Left ventricle myocardium superior (tissue), 1 donor: ENCODE data around the gene DNAJC8. TPM values are rescaled to one million over a fixed set of nuclear protein-coding genes. Genes with fewer than 3 reads are reported as not detected.

Source experiments
- ATAC-seq: fragments of 200-7000 bp; cut with Tn5 transposase; one replicate; pipeline ENCODE4 v1.9.1; 2020; ENCODE audit warnings: mild to moderate bottlenecking, moderate library complexity
- DNase-seq: peaks from one replicate; pipeline ENCODE4 v3.0.0-alpha.2; 2020
- intact Hi-C: fragments of 100-400 bp; cut with micrococcal nuclease; formaldehyde crosslinking; loops from one replicate; pipeline ENCODE4 v1.11.0; 2022
- long read RNA-seq: library from polyadenylated mRNA; unstranded; transcript quantifications from one replicate; pipeline ENCODE4 v2.0.0, GENCODE V29; 2021
- total RNA-seq: library from RNA; stranded (reverse); fragmentation: NEBNext Ultra II Directional; extraction: Animal tissue kit (Norgen Biotek cat#: 25700); gene quantifications from one replicate; pipeline ENCODE4 v1.2.1, GENCODE V29; 2021
- donor health status: DM: no; HTN: yes; CAD: no; lungs with severe emphysema.

DNAJC8 gene, protein sequence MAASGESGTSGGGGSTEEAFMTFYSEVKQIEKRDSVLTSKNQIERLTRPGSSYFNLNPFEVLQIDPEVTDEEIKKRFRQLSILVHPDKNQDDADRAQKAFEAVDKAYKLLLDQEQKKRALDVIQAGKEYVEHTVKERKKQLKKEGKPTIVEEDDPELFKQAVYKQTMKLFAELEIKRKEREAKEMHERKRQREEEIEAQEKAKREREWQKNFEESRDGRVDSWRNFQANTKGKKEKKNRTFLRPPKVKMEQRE
- 62.3 TPM for total RNA-seq
- long read RNA-seq, transcript DNAJC8-201 (9 exons, 1,759 nt) = major isoform, 112 of 130 reads
- long read RNA-seq, partial matches to known transcripts = 7 of 130 reads
- long read RNA-seq, other reads (novel, unspliced or antisense) = 8 of 130 reads

DNA sequence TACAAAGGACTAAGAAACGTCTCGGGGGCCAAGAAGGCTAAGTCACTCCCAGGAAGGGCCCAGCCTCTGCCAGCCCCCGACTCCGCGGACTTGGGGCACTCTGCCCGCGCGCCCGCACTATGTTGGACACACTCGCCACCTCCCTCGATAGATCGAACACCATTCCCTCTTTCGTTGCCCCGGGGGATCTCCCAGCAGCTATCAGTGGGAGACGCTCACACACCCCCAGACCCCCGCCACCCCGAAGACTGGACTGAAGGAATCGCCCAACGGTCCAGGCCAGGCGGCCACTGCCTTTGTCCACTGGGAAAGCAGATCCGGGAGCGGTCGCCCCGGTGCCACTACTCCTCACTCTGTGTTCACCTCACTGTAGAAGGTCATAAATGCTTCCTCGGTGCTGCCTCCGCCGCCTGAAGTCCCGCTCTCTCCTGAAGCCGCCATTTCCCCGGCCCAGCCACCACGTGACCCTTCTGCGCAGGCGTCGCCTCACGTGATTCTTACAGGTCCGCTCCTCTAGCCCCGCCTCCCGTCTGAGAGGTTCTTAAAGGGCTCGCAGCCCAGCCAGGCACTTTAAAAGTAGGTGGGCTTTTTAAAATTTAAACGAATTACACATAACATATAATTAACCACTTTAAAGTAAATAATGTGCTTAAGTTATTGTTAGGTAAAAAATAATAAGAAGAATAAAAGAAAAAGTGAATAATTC, at the start of gene DNAJC8:
Gene DNAJC8, minus strand, starts transcription at position 472 of the 706 bp plus-strand sequence. Its CDS starts 31 bp downstream, at position 441.
- intact Hi-C loops = no loop called here
- DNase-seq = peak; percentile 96
- ATAC-seq = peak; percentile 65

- intact Hi-C loops = no loop called here
- no peak for ATAC-seq
- DNase-seq = no peak
Measured at GRCh38 chr1:28281608-28282425, 49.0 kb upstream of the DNAJC8 start.

DNA sequence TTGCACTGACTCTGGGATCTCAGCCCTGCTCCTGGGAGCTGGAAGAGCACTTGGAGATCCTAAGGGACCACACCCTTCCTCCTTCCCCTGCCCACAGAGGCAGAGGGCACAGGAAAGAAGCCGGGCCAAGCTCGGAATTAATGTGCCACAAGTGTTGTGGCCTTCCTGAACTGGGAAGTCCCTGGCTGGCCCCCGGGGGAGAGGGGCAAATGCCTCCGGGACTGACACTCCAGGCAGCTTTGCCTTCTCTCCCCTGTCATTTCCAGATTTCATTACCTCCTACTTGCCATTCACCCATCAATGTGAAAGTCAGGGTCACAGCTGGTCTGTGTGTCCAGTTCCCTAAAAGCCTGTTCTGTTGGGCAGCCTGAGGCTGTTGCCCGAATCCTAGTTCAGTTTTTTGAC, 48.1 kb upstream of the DNAJC8 start:
- no peak for DNase-seq
- intact Hi-C loops = no loop called here
- peak; percentile 46 for ATAC-seq

- intact Hi-C loops = no loop called here
- ATAC-seq (peak; percentile 18), DNase-seq (no peak)
Measured at GRCh38 chr1:28280501-28280900, 47.7 kb upstream of the DNAJC8 start.

GRCh38 chr1:28279721-28280120, 46.9 kb upstream of the DNAJC8 start:
- intact Hi-C loops = no loop called here
- no peak for DNase-seq
- ATAC-seq = no peak

- ATAC-seq (no peak), DNase-seq (no peak)
- intact Hi-C loops = no loop called here
Measured at GRCh38 chr1:28278763-28279162, 45.9 kb upstream of the DNAJC8 start.

DNA sequence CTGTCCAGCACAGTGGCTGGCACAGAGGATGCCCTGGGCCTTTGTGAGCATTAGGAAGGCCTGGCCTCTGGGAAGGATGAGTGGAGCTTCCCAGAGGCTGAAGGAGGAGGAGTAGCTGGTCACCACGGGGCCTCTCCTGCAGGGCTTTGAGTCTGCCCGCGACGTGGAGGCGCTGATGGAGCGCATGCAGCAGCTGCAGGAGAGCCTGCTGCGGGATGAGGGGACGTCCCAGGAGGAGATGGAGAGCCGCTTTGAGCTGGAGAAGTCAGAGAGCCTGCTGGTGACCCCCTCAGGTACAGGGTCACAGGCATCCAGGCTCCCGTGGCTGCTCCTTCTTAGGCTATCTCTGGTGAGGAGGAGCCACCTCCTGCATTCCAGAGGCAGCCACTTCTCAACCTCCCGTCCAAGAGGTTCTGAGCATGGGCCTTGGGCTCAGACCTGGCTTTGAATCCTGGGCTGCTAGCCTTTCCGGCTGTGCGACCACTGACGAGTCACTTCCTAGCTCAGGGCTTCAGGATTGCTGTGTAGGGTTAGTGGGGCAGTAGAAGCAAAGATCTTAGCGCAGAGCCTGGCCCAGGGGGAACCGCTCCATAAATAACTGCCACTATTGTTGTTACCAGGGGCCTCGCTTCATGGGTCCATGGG, 40.5 kb upstream of the DNAJC8 start:
- intact Hi-C loops = no loop called here
- ATAC-seq = no peak
- no peak for DNase-seq

GRCh38 chr1:28272215-28272852, 39.5 kb upstream of the DNAJC8 start:
- DNase-seq = no peak
- no peak for ATAC-seq
- intact Hi-C loops = no loop called here

GRCh38 chr1:28269529-28269928, 36.7 kb upstream of the DNAJC8 start:
- no peak for DNase-seq
- intact Hi-C loops = no loop called here
- no peak for ATAC-seq

DNA sequence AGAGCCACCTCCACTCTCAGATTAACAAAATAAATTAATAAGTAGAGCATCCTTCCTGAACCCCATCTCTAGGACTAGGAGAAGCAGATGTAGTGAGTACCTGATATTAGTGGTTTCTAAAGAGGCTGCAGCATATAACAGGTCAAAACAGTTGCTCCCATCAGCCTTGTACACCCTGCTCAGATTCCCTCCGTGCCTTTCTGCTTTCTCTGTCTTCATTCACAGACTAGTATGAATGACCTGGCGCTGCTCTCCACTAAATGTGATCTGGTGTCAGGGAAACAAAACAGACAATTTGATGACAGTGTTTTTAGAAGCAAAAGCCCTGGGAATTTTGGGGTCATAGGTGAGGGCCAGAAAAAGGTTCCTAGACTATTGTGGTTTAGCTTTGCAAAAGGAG, 34.8 kb upstream of the DNAJC8 start:
- DNase-seq = no peak
- intact Hi-C loops = no loop called here
- ATAC-seq = peak; percentile 60

GRCh38 chr1:28266920-28267322, 34.1 kb upstream of the DNAJC8 start:
- intact Hi-C loops = no loop called here
- ATAC-seq (peak; percentile 47), DNase-seq (no peak)

DNA sequence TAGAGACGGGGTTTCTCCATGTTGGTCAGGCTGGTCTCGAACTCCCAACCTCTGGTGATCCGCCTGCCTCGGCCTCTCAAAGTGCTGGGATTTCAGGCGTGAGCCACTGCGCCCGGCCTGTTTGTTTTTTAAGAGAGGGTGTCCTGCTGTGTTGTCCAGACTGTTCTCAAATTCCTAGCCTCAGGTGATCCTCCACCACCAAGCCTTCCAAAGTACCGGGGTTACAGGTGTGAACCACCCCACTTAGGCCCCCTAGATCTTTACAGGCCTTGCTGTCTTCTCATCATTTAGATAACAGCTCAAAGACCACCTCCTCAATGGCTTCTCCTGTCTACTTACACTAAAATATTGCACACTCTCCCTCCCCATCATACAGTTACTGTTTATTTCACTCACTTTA, 32.7 kb upstream of the DNAJC8 start:
- ATAC-seq (no peak), DNase-seq (no peak)
- intact Hi-C loops = no loop called here

- no peak for ATAC-seq
- DNase-seq = no peak
- intact Hi-C loops = no loop called here
Measured at GRCh38 chr1:28264897-28265296, 32.1 kb upstream of the DNAJC8 start.

DNA sequence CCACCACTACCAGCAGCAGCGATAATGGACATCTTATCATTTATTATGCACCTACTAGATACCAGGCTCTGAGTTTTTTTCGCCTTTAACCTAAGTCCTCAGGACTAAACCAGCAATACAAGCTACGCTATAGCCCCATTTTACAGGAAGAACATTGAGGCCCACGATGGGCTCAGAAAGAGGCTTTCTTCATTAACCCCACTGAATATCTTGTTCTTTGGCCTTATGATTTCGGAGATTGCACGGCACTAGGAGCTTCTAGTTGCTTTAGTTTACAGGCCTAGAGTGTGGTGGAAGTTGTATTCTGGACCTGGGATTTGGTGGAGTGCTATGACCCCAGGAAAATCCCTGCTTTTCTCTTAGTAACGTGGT, 28.0 kb upstream of the DNAJC8 start:
- intact Hi-C loops = no loop called here
- DNase-seq = no peak
- no peak for ATAC-seq

DNA sequence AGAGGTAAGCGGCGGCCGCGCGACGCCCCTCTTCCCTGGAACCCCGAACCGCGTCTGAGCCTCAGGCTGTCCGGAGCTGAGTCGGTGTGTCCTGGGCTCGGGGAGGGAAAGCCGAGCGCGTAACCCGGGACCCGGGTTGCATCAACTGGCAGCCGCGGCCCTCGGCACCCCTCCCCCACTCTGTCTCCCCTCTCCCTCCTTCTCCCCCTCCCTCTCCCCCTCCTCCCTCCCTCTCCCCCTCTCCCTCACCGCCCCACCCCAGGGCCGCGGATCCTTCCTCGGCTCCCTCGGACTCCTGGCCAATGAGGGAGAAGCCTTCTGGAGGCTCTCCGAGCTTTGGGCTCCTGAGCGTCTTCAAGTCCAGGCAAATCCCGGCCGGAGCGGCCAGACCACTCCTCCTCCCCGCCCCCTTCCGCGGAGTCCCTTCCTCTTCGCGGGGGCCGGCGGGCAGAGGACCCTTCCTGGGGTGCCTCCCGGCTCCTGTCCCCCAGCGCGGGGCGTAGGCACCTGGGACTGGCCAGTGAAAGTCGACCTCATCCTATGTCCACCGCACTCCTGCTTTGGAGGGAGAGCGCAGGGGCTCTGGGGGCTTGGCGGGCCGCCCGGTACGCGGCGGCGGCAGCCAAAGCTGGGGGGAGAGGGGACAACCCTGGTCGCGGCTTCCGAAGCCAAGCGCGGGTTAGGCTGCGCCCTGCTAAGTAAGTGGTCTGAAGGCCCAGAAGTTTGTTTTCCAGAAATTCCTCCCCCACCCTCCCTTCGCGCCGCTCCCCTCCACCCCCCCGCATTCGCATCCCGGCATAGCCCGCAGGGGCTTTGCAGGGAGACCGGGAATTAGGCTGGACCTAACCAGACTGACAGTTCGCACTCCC, 27.3 kb upstream of the DNAJC8 start:
- DNase-seq = peak; percentile 85
- intact Hi-C loops = no loop called here
- peak; percentile 75 for ATAC-seq

DNA sequence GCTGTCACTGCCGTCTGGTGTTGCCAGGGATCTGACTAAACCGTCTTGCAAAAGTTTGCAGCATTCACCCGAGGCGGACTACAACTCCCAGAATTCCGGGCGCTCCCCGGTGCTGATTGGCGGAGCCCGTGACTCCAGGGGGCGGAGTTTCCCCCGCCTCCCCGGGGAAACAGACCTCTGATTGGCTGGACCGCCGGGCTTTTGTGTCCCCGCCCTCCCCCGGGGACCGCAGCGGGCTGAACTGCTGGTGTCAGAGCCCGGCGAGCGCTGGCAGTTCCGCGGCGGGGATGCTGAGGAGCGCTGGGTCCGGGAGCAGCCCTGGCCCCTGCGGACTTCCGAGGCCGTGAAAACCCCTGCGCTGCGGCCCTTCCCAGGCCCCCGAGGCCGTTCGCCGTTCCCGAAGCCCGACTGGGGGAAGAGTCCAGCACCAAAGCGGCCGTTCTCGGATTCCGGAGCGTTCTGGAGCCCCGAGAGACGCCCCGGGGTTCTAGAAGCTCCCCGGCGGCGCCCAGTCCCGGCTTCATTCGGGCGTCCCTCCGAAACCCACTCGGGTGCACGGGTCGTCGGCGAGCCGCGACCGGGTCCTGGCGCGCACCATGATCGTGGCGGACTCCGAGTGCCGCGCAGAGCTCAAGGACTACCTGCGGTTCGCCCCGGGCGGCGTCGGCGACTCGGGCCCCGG, 26.6 kb upstream of the DNAJC8 start, which contains the start of gene SESN2:
Gene SESN2, plus strand, starts transcription at position 267 of the 682 bp plus-strand sequence. Its CDS starts 330 bp downstream, at position 597.
- ATAC-seq (peak; percentile 97), DNase-seq (peak; percentile 100)
- intact Hi-C loops = no loop called here

DNA sequence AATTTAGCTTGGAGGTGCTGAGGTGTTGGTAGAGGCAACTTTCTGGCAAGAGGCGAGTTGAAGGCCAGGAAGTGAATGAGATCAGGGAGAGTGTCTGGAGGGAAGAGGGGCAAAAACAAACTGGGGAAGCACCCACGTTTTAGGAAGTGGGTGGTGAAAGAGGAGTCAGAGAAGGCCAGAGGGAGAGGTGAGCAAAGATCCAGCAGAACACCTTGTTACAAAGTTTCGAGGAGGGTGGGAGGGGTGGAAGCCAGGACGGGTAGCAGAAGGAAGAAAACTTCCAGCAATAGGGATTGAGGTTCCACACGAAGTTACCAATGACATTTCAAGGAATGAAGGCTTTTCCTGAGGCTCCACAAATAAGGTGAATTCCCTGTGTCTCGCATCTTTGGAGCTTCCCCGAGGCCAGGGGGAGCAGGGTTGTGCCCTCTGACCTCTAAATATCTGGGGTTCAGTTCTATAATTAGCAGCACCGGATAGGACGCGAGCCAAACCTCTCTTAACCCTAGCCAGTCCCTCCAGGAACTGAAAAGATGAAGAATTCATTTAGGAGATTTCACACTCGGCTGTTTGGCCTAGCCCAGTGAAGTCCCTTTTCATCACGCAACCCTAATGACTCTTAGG, 25.9 kb upstream of the DNAJC8 start:
- ATAC-seq = no peak
- no peak for DNase-seq
- intact Hi-C loops = no loop called here
